ENCODE measurements around the gene SPATS2L.

GRCh38 chr2:200483729-200484198 lies 177.3 kb downstream of the SPATS2L start:
- no peak for TF ChIP-seq SALL2 (tag by site-specific recombination; IDR thresholded peaks at IDR 0.05; ENCODE audit: borderline replicate concordance)
- TF ChIP-seq HOXC10 (CRISPR knock-in tag; IDR thresholded peaks at IDR 0.05), result no peak
- no peak for TF ChIP-seq ZNF600 (tag by site-specific recombination; IDR thresholded peaks at IDR 0.05)
- TF ChIP-seq CTCF (tag by site-specific recombination; IDR thresholded peaks at IDR 0.05), result peak; percentile 77
- TF ChIP-seq ZNF366 (tag by site-specific recombination; conservative IDR thresholded peaks at IDR 0.05), result no peak

All from HEK293 (cell line).